ENCODE data around the gene TAX1BP3. TPM values are rescaled to one million over a fixed set of nuclear protein-coding genes. Genes with fewer than 3 reads are reported as not detected.
A peak's percentile ranks its signal among the peaks of the same experiment; 100 is the strongest.

Gene TAX1BP3
- polyA plus RNA-seq, 4 donors, result 93.9 to 109 (median 100) TPM

GRCh38 chr17:3689262-3690093 is 21.1 kb upstream of the TAX1BP3 start:
- DNase-seq (ENCODE audit: low read depth in 4 of 4, low spot score in 3 of 4), result no peak

DNA sequence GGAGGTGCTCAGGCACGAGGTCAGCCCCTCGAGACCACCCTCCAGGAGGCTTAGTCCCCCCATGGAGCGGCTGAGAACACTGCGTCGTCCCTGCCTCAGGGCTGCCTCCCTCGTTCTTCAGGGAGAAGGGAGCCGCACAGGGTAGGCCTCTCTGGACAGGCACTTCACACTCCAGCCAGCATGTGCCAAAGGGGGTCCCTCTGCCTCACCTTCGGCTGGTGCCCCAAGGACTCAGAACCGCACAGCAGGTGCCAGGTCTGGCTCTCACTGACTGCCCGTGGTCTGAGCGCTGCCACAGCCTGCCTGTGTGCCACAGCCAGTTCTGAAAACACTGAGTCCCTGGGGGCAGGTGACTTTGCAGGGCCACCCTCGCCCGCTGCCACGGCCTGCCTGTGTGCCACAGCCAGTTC is 20.5 kb upstream of the TAX1BP3 start:
- DNase-seq (ENCODE audit: low read depth in 4 of 4, low spot score in 3 of 4), result no peak

DNA sequence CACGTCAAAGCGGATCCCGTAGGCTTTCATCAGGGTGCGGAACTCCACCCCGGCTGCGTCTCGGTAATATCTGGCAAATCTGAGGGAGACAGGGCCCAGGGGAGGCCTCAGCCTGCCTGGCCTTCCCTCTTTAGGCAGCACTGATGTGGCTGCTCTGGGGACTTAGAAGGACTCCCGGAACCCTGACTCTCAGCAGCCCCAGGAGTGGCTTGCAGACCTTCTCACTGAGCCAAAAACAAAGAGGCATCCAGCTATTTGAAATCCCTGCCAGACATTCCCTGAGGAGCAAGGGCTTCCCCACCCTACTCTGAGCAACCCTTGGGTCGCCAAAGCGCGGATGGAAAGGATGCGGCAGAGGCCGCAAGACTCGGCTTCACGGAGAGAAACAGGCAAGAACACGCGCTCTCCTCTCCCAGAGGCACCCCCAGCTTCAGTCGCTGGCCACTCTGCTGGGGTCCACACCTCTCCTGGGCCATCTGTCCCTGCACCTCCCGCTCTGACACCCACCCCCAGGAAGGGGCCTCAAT is 19.7 kb upstream of the TAX1BP3 start:
- DNase-seq (ENCODE audit: low read depth in 4 of 4, low spot score in 3 of 4), result no peak

GRCh38 chr17:3685174-3685573 is 16.8 kb upstream of the TAX1BP3 start:
- no peak for DNase-seq (ENCODE audit: low read depth in 4 of 4, low spot score in 3 of 4)

DNA sequence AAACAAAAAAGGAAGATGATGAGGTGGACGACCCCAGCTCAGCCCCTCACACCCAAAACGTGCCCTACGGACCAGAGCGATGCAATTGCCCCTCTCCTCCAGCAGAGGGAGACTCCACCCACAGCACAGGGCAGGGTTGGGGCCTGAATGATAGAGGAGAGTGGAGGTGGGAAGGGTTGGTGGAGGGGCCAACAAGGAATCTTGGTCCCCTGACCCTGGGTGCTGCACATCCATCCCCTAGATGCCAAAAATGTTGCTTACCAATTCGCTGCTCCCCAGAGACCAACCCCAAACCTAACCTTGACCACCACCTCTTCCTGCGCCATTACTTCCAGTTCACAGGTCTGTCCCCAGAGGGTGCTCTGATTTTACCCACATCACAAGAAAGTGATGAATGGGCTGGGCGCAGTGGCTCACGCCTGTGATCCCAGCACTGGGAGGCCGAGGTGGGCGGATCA is 14.7 kb upstream of the TAX1BP3 start:
- no peak for DNase-seq (ENCODE audit: low read depth in 4 of 4, low spot score in 3 of 4)

DNA sequence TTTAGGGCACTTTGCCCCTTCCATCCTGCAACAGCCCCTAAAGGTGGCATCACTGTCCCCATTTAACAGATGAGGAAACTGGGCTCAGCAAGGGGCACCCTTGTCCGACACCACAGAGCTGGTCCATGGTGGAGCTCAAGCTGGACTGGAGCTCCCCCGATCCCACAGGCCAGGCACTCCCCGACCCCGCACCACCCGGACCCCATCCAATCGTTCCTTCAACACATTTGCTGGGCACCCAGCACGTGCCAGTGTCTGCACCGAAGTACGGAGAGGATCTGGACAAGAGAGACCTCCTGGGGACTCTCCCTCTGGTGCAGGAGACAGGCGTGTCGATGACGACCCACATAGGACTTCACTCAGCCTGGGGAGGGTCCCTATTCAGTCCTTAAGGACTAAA is 13.7 kb upstream of the TAX1BP3 start:
- no peak for DNase-seq (ENCODE audit: low read depth in 4 of 4, low spot score in 3 of 4)

GRCh38 chr17:3681565-3681964 is 13.2 kb upstream of the TAX1BP3 start:
- DNase-seq (ENCODE audit: low read depth in 4 of 4, low spot score in 3 of 4), result no peak

- no peak for DNase-seq (ENCODE audit: low read depth in 4 of 4, low spot score in 3 of 4)
Measured at GRCh38 chr17:3681057-3681456, 12.7 kb upstream of the TAX1BP3 start.

GRCh38 chr17:3679531-3680126 is 11.3 kb upstream of the TAX1BP3 start:
- no peak for DNase-seq (ENCODE audit: low read depth in 4 of 4, low spot score in 3 of 4)

DNA sequence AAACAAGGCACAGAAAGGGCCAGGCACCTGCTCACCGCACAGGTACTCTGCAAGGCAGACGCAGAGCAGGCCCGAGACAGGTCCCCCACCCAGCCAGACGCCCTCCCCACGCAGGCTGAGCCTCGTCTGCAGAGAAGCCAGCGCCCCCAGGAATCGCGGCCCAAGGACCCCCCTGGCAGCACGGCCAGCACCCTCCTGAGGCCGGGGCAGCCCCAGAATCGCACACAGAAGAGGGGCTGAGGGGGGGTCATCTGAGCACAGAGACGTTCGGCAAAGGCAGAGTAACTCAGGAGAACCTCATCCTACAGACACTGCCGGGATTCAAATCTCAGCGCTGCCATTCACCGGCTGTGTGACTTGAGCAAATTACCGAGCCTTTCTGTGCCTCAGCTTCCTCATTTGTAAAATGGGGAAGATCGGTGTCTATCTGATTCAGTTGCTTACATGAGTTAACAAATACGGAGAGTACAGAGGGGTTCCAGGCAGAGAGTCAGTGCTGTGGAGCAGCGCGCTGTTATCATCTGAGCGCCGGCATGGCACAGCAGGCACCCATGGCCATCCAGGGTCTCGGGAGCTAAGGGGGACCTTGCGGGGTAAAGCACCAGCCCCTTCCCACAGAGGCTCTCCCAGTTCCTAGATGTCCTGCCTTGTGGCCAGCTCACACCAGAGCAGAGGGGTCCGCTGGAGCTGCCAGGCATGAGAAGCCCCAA is 10.6 kb upstream of the TAX1BP3 start:
- no peak for DNase-seq (ENCODE audit: low read depth in 4 of 4, low spot score in 3 of 4)

DNA sequence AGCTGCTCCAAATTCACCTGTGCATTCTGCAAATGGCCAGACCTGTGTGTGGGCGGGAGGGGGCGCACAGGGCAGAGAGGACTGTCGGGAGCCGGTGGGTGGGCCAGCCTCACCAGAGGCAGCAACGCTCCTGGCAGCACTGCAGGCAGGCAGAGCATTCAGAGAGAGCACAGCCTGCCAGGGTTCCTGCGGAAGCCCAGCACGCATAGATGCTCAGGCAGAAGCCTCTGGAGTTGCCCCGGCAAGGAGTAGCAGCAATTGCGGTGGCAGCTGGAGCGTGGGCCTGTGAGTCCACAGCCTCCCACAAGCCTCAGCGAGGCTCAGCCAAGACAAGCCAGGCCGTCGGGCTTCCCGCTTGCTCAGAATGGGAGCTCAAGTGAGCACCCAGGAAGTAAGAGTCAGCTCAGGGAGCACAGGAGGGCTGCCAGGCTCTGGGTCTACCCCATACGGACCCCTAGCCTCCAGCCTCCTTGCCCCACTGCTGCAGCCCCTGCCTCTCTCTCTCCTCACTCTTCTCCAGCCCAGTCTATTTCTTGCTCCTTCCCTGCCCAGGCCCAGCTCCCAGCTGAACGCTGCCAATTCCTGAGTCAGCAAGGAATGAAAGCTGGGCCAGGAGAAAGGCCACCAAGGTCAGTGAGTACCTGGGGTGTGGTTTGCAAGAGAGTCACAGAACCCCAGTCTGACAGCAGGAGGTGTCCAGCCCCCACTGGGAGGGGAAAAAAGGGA is 9.9 kb upstream of the TAX1BP3 start:
- DNase-seq (ENCODE audit: low read depth in 4 of 4, low spot score in 3 of 4), result no peak

GRCh38 chr17:3675886-3676285 is 7.5 kb upstream of the TAX1BP3 start:
- no peak for DNase-seq (ENCODE audit: low read depth in 4 of 4, low spot score in 3 of 4)

DNA sequence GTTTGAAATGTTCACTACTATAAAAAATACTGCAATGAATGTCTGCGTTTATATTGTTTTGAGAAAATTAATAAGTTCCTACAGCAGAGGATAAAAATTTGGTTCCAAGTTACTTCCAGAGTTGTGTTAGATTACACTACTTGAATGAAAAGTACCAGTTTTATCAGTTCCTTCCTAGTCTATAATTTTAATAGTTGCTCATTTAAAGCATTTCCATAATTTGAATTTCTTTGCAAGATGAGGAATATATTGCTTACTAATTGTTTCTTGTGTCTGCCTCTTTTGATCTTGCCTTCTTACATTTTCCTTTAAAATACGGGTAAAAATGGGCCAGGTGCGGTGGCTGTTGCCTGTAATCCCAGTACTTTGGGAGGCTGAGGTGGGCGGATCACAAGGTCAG is 4.2 kb upstream of the TAX1BP3 start:
- no peak for DNase-seq (ENCODE audit: low read depth in 4 of 4, low spot score in 3 of 4)

- no peak for DNase-seq (ENCODE audit: low read depth in 4 of 4, low spot score in 3 of 4)
Measured at GRCh38 chr17:3669548-3669947, 1.2 kb upstream of the TAX1BP3 start.

DNA sequence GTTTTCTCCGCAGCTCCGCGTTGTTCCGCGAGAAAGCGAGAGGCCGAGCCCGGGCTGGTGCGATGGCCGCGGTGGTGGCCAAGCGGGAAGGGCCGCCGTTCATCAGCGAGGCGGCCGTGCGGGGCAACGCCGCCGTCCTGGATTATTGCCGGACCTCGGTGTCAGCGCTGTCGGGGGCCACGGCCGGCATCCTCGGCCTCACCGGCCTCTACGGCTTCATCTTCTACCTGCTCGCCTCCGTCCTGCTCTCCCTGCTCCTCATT is 638 bp upstream of the TAX1BP3 start:
- no peak for DNase-seq (ENCODE audit: low read depth in 4 of 4, low spot score in 3 of 4)

DNA sequence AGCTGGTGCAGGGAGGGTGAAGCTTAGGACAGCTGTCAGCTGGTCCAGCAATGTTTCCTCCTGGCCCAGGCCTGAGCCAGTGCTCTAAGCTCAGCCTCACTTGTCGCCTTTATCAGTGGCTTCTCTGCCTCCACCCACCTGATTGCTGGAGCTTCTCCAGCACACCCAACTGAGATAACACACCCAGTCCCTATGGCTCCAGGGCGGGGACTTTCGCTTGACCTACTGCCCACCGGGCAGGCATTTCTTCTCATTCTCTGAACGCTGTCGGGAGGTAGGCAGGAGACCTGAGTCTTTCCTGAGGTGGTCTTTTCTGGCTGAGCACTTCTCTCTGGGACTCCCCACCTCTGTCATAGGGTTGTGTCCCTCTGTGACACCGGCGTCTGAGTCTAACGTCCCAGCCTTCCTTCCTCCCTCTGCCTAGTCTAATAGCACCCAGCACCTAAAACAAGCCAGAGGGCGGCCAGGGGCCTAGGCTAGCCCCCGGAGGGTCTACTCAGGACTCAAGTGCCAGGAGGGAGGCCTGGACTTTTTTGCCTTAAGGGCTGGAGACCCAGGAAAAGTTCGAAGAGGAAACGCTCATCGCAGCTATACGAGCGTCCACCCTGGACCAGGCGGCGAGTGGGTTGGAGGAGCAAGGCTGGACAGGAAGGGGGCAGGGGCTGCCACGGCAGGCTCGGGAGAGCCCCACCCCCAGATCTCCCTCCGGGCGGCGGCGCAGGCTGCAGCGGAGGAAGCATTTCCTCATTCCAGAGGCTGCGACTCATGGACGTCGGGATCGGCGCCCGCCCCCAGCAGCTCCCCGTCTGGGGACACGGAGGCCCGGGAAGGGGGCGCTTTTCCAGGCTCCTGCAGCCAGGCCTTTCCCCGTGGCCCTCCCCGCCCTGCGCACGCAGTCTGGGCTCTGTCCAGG is 756 bp downstream of the TAX1BP3 start:
- peak; percentile 59 to 68 (median 66) for DNase-seq (ENCODE audit: low read depth in 4 of 4, low spot score in 3 of 4)

DNA sequence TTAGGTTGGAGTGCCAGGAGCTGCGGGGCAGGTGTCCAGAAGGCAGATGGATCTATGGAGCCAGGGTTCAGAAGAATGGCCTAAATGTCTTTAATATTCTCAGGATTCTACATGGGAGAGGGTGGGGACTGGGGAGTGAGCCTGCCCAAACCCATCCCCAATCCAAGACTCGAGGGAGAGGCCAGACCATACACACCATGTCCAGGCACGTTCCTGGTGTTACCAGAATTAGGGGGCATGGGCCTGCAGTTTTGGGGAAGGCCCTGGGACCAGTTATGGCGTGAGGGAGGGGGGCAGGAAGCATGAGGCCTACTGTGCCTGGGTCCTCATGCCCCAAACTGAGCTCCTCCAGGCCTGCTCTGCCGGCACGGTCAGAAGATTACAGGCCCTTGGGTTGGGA is 1.9 kb downstream of the TAX1BP3 start:
- no peak for DNase-seq (ENCODE audit: low read depth in 4 of 4, low spot score in 3 of 4)

DNA sequence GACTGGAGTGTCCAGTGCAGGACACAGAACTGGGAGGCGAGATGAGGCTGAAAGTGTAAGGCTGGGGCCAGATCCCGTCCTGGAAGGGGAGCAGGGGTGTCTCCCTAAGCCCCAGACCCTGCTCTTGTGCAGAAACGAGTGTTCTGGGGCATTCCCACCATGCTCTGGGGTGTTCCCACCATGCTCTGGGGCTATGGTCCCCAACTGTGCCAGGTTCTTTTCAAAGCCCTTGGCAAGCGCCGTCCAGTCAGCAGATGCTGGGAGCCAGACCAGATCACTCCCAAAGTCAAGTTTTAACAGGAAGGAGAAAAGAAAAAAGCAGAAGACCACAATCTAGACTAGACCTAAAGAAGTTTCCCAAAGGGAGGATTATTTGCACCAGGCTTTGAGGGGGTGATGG is 2.5 kb downstream of the TAX1BP3 start:
- no peak for DNase-seq (ENCODE audit: low read depth in 4 of 4, low spot score in 3 of 4)

DNA sequence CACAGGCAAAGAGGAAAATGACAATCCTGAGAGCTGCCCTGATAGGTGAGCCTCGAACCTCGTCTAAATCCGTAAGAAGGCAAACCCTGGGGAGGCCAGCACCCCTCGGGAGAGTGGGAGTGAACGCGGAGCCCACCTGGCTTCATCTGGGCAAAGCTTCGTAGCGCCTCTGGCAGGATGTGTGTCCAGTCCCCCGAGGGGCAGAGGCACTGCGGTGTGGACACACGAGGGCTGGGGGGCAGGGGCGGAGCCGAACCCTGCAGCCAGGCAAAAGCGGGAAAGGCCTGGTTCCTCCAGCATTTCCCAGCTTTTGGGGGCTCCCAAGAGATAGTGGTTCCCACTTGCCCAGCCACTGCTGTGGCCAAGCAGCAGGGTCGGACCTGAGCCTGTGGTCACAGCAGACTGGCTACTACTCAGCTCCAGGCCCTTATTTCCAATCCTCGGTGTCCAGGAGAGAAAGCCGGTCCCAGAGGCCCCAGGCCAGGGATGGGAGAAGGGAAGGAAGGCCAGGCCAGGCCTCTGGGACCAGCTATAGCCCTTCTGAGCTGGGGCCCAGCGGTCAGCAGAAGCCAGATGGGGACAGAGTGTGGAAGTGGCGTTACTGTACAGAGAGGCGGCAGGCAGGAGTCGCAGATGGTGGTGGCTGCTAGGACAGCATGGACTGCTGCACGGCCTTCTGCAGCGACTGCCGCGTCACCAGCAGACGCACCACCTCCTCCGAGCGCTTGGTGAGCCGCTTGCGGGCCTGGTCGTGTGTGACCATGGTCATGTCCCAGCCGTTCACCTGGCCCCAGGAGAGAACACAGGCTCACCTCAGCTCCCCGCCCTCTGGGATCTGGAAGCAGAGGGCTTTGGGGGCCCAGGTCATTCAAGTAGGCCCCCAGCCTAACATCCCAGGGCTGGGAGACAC is 5.0 kb downstream of the TAX1BP3 start:
- DNase-seq (ENCODE audit: low read depth in 4 of 4, low spot score in 3 of 4), result no peak
